Muscle layer of colon (tissue), 2 donors: Measurements from ENCODE around the gene TXLNB.
"Not testable (repeated sequence)": the region's sequence is repeated elsewhere in the genome, so short reads cannot be mapped to it uniquely, and the experiment has no call there.

ENCODE experiments used
- H3K27ac ChIP-seq: one replicate; pipeline ENCODE4 v1.7.0; 2013; ENCODE audit warnings: low read depth, mild to moderate bottlenecking, low read length, moderate library complexity
- H3K27me3 ChIP-seq, 2 donors: one replicate each; pipeline ENCODE4 v1.7.0; 2013; ENCODE audit warnings: low read length in 2 of 2, mild to moderate bottlenecking in 2 of 2; ENCODE audit not compliant: insufficient read depth in 2 of 2, control insufficient read depth in 1 of 2
- H3K36me3 ChIP-seq: one replicate; pipeline ENCODE4 v1.7.0; 2013; ENCODE audit warnings: mild to moderate bottlenecking, low read length; ENCODE audit not compliant: insufficient read depth
- H3K4me1 ChIP-seq: one replicate; pipeline ENCODE4 v1.7.0; 2013; ENCODE audit warnings: mild to moderate bottlenecking, low read length; ENCODE audit not compliant: insufficient read depth
- H3K4me3 ChIP-seq, 2 donors: one replicate each; pipeline ENCODE4 v1.7.0; 2013; ENCODE audit warnings: low read length in 2 of 2, low read depth in 1 of 2, mild to moderate bottlenecking in 1 of 2, moderate library complexity in 1 of 2
- H3K9ac ChIP-seq: one replicate; pipeline ENCODE4 v1.7.0; 2013; ENCODE audit warnings: low read length
- H3K9me3 ChIP-seq: one replicate; pipeline ENCODE4 v1.7.0; 2013; ENCODE audit warnings: mild to moderate bottlenecking, low read length
- donor health status: abdominal sarcoma.
- donor health status: Adenocarcinoma of cecum.

Gene TXLNB

GRCh38 chr6:139219746-139220145, 72.1 kb downstream of the TXLNB start:
- Histone ChIP-seq H3K27ac (no peak overlapping the region), H3K27me3 (no peaks in the 10 kb centered on the region), H3K4me3 (peak overlapping the region in 1 of 2 donors; percentile 3), H3K36me3 (no peaks in the 10 kb centered on the region), H3K9me3 (no peaks in the 10 kb centered on the region), H3K9ac (no peak overlapping the region), H3K4me1 (peaks cover 7% of the 10 kb centered on the region)

- no peaks in the 10 kb centered on the region for H3K36me3 ChIP-seq
Observed at GRCh38 chr6:139219271-139219729, 72.5 kb downstream of the TXLNB start.

GRCh38 chr6:139212460-139212859, 79.3 kb downstream of the TXLNB start:
- not testable (repeated sequence) for H3K9ac ChIP-seq, H3K4me3 ChIP-seq, H3K9me3 ChIP-seq, H3K27me3 ChIP-seq, H3K4me1 ChIP-seq, H3K36me3 ChIP-seq, H3K27ac ChIP-seq

More at GRCh38 chr6:139219271-139219729, 72.5 kb downstream of the TXLNB start:
- Histone ChIP-seq H3K27ac (no peak overlapping the region), H3K27me3 (no peaks in the 10 kb centered on the region), H3K9ac (no peak overlapping the region), H3K4me1 (peaks cover 7% of the 10 kb centered on the region), H3K9me3 (no peaks in the 10 kb centered on the region), H3K4me3 (peak overlapping the region in 1 of 2 donors; percentile 3)

- not testable (repeated sequence) for H3K27ac ChIP-seq, H3K27me3 ChIP-seq, H3K4me1 ChIP-seq, H3K4me3 ChIP-seq, H3K9me3 ChIP-seq, H3K36me3 ChIP-seq, H3K9ac ChIP-seq
Observed at GRCh38 chr6:139210766-139211165, 81.0 kb downstream of the TXLNB start.

GRCh38 chr6:139205843-139206242, 86.0 kb downstream of the TXLNB start:
- Histone ChIP-seq H3K4me1 (no peaks in the 10 kb centered on the region), H3K36me3 (no peaks in the 10 kb centered on the region), H3K27me3 (no peaks in the 10 kb centered on the region), H3K4me3 (no peak overlapping the region), H3K9me3 (no peaks in the 10 kb centered on the region), H3K27ac (no peak overlapping the region), H3K9ac (no peak overlapping the region)

- Histone ChIP-seq H3K4me1 (no peaks in the 10 kb centered on the region), H3K36me3 (no peaks in the 10 kb centered on the region), H3K27ac (no peak overlapping the region), H3K9me3 (no peaks in the 10 kb centered on the region), H3K27me3 (no peaks in the 10 kb centered on the region), H3K9ac (no peak overlapping the region), H3K4me3 (no peak overlapping the region)
Observed at GRCh38 chr6:139204978-139205377, 86.8 kb downstream of the TXLNB start.

GRCh38 chr6:139201378-139201777, 90.4 kb downstream of the TXLNB start:
- Histone ChIP-seq H3K36me3 (no peaks in the 10 kb centered on the region), H3K27ac (no peak overlapping the region), H3K9me3 (no peaks in the 10 kb centered on the region), H3K27me3 (no peaks in the 10 kb centered on the region), H3K4me1 (no peaks in the 10 kb centered on the region), H3K9ac (no peak overlapping the region), H3K4me3 (no peak overlapping the region)

- Histone ChIP-seq H3K9me3 (no peaks in the 10 kb centered on the region), H3K9ac (no peak overlapping the region), H3K4me1 (no peaks in the 10 kb centered on the region), H3K4me3 (no peak overlapping the region), H3K27ac (no peak overlapping the region), H3K27me3 (no peaks in the 10 kb centered on the region), H3K36me3 (no peaks in the 10 kb centered on the region)
Observed at GRCh38 chr6:139198529-139199288, 93.1 kb downstream of the TXLNB start.

GRCh38 chr6:139194740-139195139, 97.1 kb downstream of the TXLNB start:
- no peak overlapping the region for H3K9ac ChIP-seq
- no peak overlapping the region for H3K4me3 ChIP-seq
- H3K9me3 ChIP-seq: no peaks in the 10 kb centered on the region
- H3K4me1 ChIP-seq: no peaks in the 10 kb centered on the region
- no peaks in the 10 kb centered on the region for H3K36me3 ChIP-seq
- H3K27me3 ChIP-seq: no peaks in the 10 kb centered on the region
- no peak overlapping the region for H3K27ac ChIP-seq
